Measurements from ENCODE around the gene FARSB.
"Not testable (repeated sequence)": the region's sequence is repeated elsewhere in the genome, so short reads cannot be mapped to it uniquely, and the experiment has no call there.

The FARSB gene

GRCh38 chr2:222655787-222656525 lies at the start of gene FARSB:
FARSB (minus strand) TSS chr2:222656092; CDS start chr2:222656073, 19 bp downstream.
- DNase-seq = peak; percentile 93 to 96

GRCh38 chr2:222703886-222704285 lies 48.0 kb upstream of the FARSB start:
- no peak for DNase-seq

GRCh38 chr2:222703091-222703490 lies 47.2 kb upstream of the FARSB start:
- no peak for DNase-seq

GRCh38 chr2:222701721-222702131 lies 45.8 kb upstream of the FARSB start:
- no peak for DNase-seq

GRCh38 chr2:222701233-222701632 lies 45.3 kb upstream of the FARSB start:
- no peak for DNase-seq

GRCh38 chr2:222698276-222698675 lies 42.4 kb upstream of the FARSB start:
- DNase-seq = no peak

- no peak for DNase-seq
Measured at GRCh38 chr2:222693837-222694236, 37.9 kb upstream of the FARSB start.

- DNase-seq = not testable (repeated sequence)
Measured at GRCh38 chr2:222693413-222693812, 37.5 kb upstream of the FARSB start.

- DNase-seq = peak; percentile 74 to 83
Measured at GRCh38 chr2:222690564-222691200, 34.8 kb upstream of the FARSB start.

- DNase-seq = no peak
Measured at GRCh38 chr2:222689322-222689721, 33.4 kb upstream of the FARSB start.

GRCh38 chr2:222688917-222689316 lies 33.0 kb upstream of the FARSB start:
- DNase-seq = no peak

- no peak for DNase-seq
Measured at GRCh38 chr2:222686086-222686750, 30.3 kb upstream of the FARSB start.

GRCh38 chr2:222683805-222684204 lies 27.9 kb upstream of the FARSB start:
- no peak for DNase-seq

- DNase-seq = no peak
Measured at GRCh38 chr2:222677981-222678380, 22.1 kb upstream of the FARSB start.

GRCh38 chr2:222673883-222674282 lies 18.0 kb upstream of the FARSB start:
- DNase-seq = peak in 1 of 2 experiments; percentile 15

GRCh38 chr2:222673273-222673672 lies 17.4 kb upstream of the FARSB start:
- DNase-seq = no peak

- DNase-seq = no peak
Measured at GRCh38 chr2:222672068-222672401, 16.1 kb upstream of the FARSB start.

- peak; percentile 18 to 60 for DNase-seq
Measured at GRCh38 chr2:222671259-222672067, 15.6 kb upstream of the FARSB start, which contains the start of gene MOGAT1. MOGAT1 (plus strand) TSS chr2:222671658; CDS start chr2:222671786, 128 bp downstream.

- DNase-seq = no peak
Measured at GRCh38 chr2:222670191-222671038, 14.5 kb upstream of the FARSB start.

- no peak for DNase-seq
Measured at GRCh38 chr2:222669353-222669752, 13.5 kb upstream of the FARSB start.

GRCh38 chr2:222668494-222669154 lies 12.7 kb upstream of the FARSB start:
- DNase-seq = no peak

- no peak for DNase-seq
Measured at GRCh38 chr2:222663479-222663878, 7.6 kb upstream of the FARSB start.

Data from NCI-H2081 (cell line).